ENCODE data around the gene DOCK3.
A peak's percentile ranks its signal among the peaks of the same experiment; 100 is the strongest.
"Not testable (repeated sequence)": the region's sequence is repeated elsewhere in the genome, so short reads cannot be mapped to it uniquely, and the experiment has no call there.

DOCK3 gene

GRCh38 chr3:51268132-51268531 lies 593.4 kb downstream of the DOCK3 start:
- DNase-seq, result no peak

GRCh38 chr3:51269466-51269865 lies 594.7 kb downstream of the DOCK3 start:
- DNase-seq, result no peak

- no peak for DNase-seq
These were observed 595.8 kb downstream of the DOCK3 start for GRCh38 chr3:51270559-51270958.

DNA sequence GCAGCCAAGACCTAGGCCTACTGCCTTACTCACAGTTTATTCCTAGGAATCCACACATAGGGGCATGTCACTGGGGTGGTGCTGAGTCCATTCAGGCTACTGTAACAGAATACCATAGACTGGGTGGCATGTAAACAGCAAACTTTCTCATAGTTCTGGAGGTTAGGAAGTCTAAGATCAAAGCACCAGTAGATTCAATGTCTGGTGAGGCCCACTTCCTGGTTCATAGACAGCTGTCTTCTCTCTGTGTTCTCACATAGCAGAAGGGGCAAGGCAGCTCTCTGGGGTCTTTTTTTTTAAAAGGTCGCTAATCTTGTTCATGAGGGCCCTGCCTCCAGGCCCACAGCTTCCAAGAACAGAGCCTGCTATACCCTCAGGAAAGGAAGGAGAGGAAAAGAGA lies 596.4 kb downstream of the DOCK3 start:
- DNase-seq, result no peak

DNA sequence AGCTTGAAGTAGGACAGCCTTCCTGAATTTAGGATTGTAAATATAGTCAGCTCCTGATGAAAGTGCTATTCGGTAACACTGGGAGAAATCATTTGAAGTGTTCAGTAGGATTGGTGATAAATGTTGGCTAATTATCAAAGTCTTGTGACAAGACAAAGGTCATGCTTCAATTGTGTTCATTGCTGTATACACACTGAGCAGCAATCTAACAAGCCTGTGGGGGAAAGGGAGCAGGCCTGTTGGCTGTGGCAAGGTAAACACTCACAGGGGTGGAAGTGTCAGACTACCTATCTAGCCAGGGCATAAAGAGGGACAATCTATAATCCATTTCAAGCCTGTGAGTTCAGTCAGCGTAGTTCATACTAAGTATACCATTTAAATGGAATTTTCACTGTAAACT lies 599.3 kb downstream of the DOCK3 start:
- DNase-seq, result no peak

GRCh38 chr3:51275111-51275805 lies 600.5 kb downstream of the DOCK3 start:
- no peak for DNase-seq

DNA sequence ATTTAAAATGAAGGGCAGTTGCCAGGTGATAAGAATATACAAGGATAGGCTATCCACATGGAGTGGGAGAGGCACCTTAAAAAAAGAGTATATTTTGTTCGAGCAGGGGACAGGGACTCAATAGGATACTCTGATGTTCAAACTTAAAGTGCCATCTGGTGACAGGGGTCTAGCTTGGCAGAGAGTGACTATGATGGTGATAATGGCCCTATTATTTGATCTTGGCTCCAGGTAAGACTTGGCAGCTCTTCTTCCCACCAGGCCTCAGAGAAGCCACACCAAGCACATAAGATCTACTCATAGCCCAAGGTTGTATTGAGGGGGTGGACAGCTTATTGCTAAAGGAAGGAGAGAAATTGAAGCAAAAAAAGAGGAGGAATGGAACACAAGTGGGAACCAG lies 601.3 kb downstream of the DOCK3 start:
- DNase-seq, result peak in 1 of 3 donors; percentile 5

- DNase-seq, result no peak
These were observed 604.7 kb downstream of the DOCK3 start for GRCh38 chr3:51279448-51279847.

DNA sequence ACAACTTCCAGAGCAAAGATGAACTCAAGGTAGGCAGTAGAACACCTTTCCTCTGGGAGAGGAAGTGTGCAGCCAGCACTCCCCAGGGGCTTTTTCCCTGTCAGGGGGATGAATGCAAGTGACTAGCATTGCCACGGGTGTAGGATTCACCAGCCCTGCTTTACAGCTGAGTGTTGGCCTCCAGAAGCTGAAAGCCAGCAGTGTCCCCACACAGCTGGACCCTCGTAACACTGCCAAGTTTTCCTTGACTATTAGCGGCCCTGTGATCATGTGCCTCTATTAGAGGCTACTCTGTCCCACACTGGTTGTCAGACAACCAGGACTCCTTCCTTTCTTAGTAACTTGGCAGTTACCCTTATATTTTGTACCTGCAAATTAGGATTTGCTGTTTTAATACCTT lies 605.4 kb downstream of the DOCK3 start:
- DNase-seq, result no peak

DNA sequence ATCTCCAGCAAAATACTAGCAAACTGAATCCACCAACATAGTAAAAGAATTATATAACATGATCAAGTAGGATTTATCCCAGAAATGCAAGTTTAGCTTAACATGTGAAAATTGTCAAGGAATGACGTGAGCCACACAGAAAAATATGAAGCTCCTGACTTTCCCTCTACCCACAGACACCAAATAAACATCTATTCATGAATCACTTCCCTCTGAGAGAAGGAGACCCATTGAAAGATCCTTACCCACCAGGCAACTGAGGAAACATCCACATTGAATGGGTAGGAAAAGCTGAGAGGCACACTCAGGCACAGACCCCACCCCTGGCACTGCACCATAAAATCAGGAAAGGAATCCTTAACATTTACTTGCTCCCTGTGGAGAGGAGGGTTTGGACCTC lies 608.2 kb downstream of the DOCK3 start:
- no peak for DNase-seq

- no peak for DNase-seq
These were observed 608.7 kb downstream of the DOCK3 start for GRCh38 chr3:51283421-51283820.

GRCh38 chr3:51295625-51296024 lies 620.9 kb downstream of the DOCK3 start:
- DNase-seq, result no peak

GRCh38 chr3:51297333-51297732 lies 622.6 kb downstream of the DOCK3 start:
- no peak for DNase-seq

GRCh38 chr3:51304230-51304629 lies 629.5 kb downstream of the DOCK3 start:
- no peak for DNase-seq

DNA sequence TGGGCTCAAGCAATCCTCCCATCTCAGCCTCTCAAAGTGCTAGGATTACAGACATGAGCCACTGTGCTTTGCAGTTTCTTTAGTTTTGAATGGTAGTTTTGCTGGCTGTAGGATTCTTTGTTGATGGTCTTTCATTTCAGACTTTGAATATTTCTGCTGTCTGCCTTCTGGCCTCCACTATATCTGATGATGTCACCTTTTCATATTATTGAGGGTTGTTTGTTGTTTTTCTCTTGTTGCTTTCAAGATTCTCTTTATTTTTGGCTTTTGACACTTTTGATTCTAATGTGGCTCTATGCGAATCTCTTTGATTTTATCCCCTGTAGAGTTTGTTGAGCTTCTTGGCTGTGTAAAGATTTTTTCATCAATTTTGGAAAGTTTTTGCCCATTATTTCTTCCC lies 631.4 kb downstream of the DOCK3 start:
- DNase-seq, result no peak

DNA sequence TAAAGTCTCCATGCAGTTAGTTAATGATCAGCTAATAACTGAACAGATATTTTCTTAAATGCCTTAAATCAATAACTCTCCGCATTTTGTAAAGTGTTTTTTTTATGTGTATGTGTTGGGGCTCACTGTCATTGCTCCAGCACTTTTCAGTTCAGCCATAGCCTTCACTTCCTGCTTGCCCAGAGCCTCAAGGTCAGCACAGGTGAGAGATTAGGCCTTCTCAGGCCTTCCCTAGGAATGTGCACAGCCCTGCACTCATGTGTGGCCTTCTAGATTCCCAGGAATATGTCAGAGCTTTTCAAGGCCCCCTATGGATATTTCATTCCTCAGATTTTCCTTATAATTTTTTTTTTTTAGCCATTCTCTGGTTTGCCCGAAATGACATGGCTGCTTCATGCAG lies 632.7 kb downstream of the DOCK3 start:
- no peak for DNase-seq

DNA sequence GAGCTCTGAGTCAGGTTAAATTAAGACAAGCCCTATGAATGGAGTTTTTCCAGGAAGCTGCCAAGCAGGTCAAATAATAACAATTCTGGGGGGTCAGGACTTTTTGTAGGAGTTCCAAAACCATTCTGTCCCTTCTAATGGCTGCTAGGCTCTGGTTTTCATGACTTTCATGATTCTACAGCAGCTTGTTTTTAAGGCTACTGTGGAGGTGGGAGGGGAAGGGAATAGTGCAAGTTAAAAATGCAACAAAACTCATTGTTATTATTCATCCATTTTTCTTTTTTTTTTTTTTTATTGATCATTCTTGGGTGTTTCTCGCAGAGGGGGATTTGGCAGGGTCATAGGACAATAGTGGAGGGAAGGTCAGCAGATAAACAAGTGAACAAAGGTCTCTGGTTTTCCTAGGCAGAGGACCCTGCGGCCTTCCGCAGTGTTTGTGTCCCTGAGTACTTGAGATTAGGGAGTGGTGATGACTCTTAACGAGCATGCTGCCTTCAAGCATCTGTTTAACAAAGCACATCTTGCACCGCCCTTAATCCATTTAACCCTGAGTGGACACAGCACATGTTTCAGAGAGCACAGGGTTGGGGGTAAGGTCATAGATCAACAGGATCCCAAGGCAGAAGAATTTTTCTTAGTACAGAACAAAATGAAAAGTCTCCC lies 633.3 kb downstream of the DOCK3 start:
- not testable (repeated sequence) for DNase-seq

DNA sequence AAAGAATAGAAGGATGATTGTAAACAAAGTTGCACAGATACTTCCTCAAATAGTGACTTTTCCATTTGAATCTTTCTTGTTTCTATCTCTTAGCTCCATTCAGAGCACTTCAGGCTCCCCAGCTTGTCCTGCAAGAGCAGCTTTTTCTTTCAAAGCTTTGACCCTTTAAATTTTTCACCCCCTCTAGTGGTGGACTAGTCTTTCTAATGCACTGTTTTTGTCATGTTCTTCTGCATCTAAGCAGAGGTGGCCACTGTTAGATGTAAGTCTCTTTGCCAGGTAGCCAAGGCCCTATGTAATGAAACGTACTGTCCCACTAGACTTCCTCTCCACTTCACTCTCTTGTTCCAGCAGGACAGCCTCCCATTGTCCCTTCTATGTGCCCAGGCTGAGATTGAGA lies 636.3 kb downstream of the DOCK3 start:
- DNase-seq, result peak; percentile 10 to 28 (median 20)

GRCh38 chr3:51328206-51328605 lies 653.5 kb downstream of the DOCK3 start:
- no peak for DNase-seq

DNA sequence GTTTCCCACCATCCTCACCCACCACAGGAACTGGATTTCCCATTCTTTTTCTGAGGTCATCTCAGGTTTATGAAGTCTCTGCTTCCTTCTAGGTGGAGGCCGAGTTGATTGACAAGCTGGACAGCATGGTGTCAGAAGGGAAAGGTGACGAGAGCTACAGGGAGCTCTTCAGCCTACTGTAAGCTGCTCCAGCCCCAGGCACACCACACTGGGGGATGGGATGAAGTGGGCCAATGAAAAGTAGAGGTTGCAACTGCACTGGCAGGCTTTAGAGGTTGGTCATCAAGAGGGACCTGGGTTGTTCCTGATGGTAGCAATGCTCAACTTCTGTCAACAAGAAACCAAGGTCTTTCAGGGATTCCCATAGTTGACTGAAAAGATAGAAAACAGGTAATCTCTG lies 655.3 kb downstream of the DOCK3 start:
- no peak for DNase-seq

- no peak for DNase-seq
These were observed 657.4 kb downstream of the DOCK3 start for GRCh38 chr3:51332156-51332555.

- DNase-seq, result no peak
These were observed 658.3 kb downstream of the DOCK3 start for GRCh38 chr3:51333021-51333420.

GRCh38 chr3:51336261-51336660 lies 661.5 kb downstream of the DOCK3 start:
- DNase-seq, result no peak

DNA sequence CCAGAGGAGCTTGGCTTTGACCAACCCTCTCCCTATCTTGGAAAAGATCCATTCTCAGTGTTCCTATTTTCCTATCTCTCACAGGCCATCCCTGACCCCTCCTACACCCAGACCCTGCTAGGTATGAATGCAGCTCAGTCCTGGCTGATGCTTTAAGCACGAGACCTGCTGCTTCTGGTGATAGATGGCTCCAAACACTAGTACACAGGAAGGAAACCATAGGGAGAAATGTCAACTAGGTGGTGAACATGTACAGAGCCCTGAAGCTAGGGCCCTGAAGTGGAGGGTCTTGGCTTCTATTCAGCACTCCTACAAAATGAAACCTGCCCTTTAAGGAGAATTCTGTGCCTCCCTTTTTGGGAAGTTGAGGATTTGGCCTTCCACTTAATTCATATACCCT lies 662.9 kb downstream of the DOCK3 start:
- DNase-seq, result no peak

DNA sequence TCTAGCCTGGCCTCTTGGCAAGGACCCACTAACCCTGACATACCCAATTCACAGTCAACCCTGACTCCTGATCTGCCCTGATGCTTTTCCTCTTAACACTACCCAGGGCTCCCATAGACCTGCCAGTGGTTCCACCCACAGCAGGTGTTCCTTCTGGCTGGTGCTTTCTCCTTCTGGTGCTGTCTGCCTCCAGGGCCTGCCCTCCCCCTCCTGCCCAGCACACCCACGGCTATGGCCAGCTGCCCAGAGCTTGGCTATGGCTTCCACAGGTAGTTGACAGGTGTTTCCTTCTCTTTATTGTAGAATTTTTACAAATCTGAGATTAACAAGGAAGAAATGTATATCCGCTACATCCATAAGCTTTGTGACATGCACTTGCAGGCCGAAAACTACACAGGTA lies 663.9 kb downstream of the DOCK3 start:
- DNase-seq, result no peak
